ENCODE results near the gene KAT6B.
"Not testable (repeated sequence)": the region's sequence is repeated elsewhere in the genome, so short reads cannot be mapped to it uniquely, and the experiment has no call there.

KAT6B gene

GRCh38 chr10:74863551-74863950, 37.2 kb downstream of the KAT6B start:
- DNase-seq, result no peak

- no peak for DNase-seq
Observed at GRCh38 chr10:74867351-74867750, 41.0 kb downstream of the KAT6B start.

DNA sequence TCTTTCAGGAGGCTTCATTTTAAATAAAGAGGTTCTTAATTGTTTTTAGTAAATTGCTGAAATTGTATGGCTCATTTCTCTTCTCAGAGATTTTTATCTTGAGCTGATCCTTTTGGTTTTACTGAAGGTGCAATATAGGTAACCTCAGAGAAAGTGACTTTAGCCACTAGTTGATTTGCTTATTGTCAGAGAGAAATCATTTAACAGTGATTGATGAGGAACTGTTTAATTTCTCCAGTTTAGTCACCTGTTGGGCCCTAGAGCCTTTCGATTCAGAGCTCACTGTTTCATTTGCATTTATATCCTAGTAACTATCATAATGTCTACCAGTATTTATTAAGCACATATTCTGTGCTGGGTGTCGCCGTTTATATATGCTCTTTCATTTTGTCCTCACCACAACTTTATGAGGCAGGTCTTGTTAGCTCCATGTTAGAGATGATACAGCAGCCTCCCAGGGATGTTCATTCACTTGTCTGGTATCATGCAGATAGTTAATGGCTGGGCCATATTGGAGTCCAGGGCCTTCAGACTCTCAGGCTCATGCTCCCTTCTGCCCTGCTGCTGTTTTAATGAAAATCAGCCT, 42.1 kb downstream of the KAT6B start:
- DNase-seq, result no peak

DNA sequence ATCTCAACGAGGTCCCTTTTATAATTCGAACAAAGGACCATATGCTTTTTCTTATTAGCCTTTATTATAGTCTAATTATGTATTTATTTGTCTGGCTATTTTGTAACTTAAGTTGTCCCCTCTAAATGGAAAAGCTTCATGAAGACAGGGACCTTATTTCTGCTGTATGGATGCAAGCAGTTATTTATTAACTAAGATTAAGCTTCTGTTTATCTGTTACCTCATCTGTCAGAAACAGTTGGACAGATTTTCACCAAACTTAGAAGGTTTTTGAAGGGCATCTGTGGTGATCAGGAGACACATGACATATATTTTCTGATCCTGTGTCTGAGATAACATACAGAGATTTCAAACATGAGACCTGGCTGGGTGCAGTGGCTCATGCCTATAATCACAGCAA, 43.2 kb downstream of the KAT6B start:
- no peak for DNase-seq

DNA sequence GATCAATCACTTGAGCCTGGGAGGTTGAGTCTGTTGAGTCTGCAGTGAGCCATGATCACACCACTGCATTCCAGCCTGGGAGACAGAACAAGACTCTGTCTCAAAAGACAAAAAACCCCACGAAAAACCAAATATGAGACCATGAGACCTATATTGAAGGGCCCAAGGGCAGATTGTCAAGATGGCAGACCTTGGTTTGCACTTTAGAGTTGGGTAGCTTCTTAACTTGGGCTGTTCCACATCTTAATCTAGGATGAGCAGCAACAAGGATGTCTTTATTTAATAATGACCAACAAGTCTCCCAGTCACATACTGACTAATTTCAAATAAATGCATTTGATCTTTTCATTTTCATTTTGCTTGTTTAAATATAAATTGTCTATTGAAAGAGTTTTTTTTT, 43.8 kb downstream of the KAT6B start:
- no peak for DNase-seq

DNA sequence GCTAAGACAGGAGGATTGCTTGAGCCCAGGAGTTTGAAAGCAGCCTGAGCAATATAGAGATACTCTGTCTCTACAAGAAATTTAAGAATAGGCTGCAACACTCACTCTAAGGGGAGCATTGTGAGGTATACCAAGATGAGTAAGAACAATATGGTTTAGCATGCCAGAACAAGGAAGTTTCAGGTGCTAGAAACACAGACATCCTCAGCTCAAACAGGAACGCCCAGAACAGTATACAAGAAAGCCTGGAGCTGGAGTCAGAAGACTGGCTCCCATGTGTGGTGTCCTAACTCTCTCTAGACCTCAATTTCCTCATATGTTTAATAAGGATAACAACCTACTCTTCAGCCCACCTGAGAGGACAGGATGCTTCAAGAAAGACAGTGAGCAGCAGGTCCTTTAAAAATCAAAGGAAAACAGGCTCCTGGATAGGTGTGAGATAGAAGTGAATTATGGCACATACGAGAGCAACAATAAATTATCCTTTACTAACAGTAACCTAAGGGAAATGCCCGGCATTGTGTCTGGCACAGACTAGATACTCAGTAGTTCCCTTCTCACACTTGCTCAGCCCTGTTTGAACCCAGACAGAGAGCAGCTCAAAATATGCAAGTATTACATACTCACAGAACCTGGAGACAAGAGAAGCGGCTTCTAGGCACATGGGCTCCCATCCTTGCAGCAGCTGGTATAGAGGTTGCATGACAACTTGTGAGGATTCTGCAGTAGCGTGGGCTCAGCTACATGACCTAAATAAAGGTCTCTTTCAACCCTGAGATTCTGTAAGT, 45.4 kb downstream of the KAT6B start:
- no peak for DNase-seq

DNA sequence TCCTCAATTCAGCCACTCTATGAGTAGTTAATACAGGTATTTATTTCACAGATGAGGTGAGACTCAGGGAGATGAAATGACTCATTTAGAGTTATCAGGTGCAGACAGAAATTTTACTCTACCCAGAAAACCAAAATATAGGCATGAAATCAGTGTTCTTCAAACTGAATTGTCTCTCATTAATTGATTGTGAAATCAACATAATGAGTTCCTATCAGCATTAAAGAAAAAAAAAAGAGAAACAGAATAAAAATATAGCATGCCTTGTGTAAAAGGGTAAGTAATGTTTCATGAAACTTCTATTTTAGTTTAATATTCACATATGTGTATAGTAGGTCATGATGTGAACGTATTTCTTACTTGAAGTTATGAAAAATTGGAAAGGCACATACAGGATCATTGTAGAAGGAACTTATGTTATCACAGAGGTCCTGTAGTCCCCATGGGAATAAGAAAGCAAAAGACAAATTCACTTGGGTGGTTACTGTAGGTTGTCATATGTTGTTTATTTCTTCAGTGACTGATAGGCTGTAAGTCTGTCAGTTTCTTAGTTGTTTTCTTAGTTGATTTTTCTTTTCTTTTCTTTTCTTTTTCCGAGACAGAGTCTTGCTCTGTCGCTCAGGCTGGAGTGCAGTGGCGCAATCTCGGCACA, 47.5 kb downstream of the KAT6B start:
- no peak for DNase-seq

GRCh38 chr10:74874649-74875048, 48.2 kb downstream of the KAT6B start:
- no peak for DNase-seq

GRCh38 chr10:74875068-74875467, 48.7 kb downstream of the KAT6B start:
- no peak for DNase-seq

DNA sequence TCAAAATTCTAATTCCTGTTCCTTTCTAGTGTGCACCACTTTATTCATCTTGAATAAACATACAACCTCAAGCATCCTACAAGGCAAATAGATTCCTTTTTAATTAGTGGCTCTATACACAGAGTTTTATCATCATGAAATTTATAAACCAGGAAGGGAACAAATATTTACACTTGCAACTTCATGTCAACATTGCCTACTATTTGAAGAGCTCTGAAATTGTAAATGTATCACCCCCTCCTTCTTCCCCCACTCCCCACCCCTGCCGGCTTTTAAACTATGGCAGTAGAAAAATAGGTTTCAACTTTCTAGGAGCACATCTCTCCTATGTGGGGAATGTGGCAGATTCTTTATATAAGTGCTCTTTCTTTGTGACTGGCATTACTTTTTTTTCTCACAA, 49.6 kb downstream of the KAT6B start:
- DNase-seq, result no peak

GRCh38 chr10:74877054-74877453, 50.7 kb downstream of the KAT6B start:
- DNase-seq, result not testable (repeated sequence)

DNA sequence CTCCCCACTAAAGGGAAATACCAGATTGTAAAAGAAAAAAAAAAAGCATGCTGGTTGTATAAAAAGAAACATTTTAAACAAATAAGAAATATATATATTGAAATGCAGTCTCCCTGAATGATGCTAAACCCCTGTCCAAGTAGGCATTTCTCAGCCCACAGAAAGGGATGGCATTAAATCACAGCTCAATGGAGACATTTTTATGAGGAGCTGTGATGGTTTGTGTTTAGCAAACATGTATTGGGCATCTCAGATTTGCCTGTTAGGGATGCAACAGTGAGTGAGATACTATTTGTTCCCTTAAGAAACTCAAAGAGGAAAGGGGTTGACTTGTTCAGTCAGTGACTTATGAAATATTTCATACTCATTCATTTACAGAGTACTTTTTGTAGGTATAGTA, 51.5 kb downstream of the KAT6B start:
- DNase-seq, result no peak

DNA sequence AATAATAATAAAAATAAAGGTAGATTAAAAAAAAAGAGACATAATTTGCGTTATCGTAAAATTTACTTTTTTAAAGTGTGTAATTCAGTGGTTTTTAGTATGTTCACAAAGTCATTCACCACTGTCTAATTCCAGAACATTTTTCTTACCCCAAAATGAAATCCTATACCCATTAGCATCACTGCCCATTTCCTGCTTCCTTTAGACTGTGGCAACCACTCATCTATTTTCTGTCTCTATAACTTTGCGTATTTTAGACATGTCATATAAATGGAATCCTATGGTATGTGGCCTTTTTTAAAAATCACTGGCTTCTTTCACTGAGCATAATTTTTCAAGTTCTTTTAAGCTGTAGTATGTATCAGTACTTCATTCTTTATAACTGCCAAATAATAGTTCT, 53.6 kb downstream of the KAT6B start:
- DNase-seq, result no peak

DNA sequence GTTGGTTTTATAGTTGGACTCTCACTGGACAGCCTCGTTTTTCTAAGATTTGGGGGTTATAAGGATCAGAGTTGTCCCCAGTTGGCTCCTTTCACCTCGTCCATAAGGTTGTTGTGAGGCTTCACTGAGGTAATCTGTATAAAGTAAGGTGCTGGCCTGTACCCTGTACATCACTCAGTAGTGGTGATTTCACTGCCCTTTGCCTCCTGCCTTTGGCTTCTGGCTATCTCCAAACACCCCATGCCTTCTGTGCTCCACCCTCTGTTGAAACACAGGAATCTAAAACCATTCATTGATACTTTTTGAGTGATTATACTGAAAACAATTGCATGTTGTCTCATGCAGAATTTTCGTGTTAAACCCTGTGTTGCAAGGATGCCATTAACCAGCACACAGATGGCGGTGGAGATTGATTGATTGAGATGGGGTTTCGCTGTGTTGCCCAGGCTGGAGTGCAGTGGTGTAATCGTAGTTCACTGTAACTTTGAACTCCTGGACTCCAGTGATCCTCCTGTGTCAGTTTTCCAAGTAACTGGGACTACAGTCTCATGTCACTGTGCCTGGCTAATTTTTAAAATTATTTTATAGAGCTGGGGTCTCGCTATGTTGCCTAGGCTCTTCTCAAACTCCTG, 55.0 kb downstream of the KAT6B start:
- DNase-seq, result no peak

DNA sequence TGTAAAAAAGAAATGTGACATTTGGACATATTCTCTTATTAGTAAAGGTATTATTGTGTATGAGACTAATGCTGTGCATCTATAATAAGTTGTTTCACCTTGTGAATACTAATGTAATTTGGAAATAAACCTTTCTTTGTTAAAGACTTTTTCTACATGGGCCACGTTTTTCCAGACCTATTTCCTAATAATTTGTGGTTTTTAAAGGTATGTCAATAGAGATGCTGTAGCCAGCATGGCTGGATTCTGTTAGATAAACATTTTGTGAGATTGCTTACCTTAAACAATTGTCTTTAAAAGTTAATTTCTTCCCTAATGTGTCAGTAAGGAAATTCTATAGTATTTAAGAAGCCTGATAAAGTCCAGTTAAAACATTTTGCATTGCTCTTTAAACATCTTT, 56.0 kb downstream of the KAT6B start:
- no peak for DNase-seq

- DNase-seq, result no peak
Observed at GRCh38 chr10:74882831-74883230, 56.4 kb downstream of the KAT6B start.

GRCh38 chr10:74883428-74883827, 57.0 kb downstream of the KAT6B start:
- no peak for DNase-seq

DNA sequence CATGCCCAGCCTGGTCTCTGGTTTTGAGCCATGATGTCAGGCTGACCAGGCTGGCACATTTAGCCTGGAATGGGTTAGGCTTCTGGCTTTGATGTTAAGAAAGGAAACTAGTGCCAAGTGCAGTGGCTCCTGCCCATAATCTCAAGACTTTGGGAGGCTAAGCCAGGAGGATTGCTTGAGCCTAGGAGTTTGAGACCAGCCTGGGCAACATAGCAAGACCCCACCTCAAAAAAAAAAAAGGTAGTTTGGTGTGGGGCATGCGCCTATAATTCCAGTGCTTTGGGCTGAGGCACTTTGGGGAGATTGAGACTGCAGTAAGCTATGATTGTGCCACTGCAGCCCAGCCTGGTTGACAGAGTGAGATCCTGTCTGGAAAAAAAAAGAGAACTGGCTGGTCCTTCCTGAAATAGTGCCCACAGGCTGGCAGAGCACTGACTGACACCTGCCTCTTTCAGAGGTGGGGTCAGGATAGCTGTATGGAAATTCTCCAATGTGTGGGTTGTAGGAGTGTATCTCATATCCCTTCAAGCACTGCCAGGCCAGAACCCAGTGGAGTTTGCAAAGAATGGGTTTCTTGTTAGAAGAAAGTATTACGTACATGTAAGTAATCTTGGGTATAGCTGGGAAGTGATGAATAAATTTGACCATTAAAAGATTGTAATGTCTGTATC, 61.3 kb downstream of the KAT6B start:
- DNase-seq, result no peak

DNA sequence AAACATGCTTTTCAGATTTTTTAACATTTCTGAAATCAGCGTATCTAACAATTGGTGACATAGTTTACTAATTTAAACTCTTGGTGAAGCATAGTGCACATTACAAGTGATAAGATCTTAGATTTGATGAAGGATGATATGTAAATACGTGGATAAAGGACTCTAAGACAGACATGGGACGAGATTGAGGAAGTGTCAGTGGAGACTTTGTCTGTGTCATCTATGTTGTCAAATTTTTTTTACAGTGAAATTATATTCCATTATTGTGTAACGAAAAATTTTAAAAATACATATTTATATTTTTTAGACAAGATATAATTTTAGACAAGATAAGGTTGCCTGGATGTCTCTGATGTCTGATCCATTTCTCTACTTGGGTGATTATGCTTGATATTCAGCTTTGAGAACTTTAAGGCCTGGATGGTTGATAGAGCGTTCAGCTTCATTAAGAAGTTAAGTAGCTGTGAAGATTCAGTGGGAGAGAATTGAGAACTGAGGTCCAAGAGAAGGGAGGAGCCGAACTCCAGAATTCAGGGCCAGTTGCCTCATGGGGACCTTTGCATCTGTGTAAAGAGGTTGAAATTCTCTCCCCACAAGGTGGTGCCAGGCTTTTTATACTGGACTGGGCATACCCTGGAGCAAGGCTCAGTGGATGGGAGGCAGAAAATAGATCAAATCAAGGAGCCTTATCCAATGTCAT, 62.7 kb downstream of the KAT6B start:
- no peak for DNase-seq

DNA sequence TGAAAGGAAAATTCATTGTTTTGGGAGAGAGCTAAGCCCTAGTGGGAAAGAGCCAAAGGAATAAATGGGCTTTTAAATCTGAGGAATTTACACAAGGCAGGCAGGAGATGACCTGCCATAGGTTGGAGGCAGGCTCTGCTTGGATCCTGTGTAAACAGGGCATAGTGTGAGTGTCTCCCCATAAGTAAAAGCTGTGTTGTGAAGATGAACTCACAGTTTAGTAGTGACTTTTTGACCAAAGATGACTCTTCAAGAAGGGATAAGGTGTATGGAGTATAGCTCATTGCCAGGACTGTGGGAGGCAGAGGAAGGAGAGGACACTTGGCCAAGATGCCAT, 63.2 kb downstream of the KAT6B start:
- DNase-seq, result no peak

GRCh38 chr10:74890460-74890859, 64.1 kb downstream of the KAT6B start:
- DNase-seq, result no peak

DNA sequence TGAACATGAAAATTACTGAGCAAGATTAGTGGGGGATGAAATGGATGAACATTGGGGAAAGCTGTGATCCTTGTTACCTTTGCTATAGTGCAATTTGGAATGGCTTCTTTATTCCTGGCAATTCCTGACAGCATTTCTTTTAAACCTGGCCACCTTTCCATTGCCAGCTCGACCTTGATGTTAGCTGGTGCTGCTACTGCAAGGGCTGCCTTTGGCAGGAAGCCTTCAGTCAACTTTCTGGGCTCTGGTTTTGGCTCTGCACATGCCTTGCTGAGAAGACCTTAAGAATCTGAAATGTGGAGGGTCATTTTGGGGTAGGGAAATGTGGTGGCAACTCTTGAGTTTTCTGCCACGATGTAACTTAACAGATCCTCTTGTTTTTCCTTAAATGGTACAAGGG, 64.7 kb downstream of the KAT6B start:
- no peak for DNase-seq

GRCh38 chr10:74892839-74893238, 66.4 kb downstream of the KAT6B start:
- no peak for DNase-seq

Data from hippocampal formation (tissue), 2 donors.